ENCODE results near the gene NXN. TPM values are rescaled to one million over a fixed set of nuclear protein-coding genes. Genes with fewer than 3 reads are reported as not detected.
A peak's percentile ranks its signal among the peaks of the same experiment; 100 is the strongest.
"Not testable (repeated sequence)": the region's sequence is repeated elsewhere in the genome, so short reads cannot be mapped to it uniquely, and the experiment has no call there.

NXN gene
- total RNA-seq, 1 donor from 2014 or later: 44.3 TPM

DNA sequence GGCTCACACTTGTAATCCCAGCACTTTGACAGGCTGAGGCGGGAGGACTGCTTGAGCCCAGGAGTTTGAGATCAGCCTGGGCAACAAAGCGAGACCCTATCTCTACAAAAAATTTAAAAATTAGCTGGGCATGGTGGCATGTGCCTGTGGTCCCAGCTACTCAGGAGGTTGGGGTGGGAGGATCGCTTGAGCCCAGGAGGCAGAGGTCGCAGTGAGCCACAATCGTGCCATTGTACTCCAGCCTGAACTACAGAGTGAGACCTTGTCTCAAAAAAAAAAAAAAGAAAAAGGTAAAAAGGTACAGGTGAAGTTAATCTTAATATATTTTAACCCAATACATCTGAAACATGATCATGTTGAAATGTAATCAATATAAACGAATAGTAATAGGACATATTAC, 73.9 kb downstream of the NXN start:
- intact Hi-C loops (cut with DNase I); ATAC-seq; DNase-seq (ENCODE audit: low spot score): not testable (repeated sequence)

DNA sequence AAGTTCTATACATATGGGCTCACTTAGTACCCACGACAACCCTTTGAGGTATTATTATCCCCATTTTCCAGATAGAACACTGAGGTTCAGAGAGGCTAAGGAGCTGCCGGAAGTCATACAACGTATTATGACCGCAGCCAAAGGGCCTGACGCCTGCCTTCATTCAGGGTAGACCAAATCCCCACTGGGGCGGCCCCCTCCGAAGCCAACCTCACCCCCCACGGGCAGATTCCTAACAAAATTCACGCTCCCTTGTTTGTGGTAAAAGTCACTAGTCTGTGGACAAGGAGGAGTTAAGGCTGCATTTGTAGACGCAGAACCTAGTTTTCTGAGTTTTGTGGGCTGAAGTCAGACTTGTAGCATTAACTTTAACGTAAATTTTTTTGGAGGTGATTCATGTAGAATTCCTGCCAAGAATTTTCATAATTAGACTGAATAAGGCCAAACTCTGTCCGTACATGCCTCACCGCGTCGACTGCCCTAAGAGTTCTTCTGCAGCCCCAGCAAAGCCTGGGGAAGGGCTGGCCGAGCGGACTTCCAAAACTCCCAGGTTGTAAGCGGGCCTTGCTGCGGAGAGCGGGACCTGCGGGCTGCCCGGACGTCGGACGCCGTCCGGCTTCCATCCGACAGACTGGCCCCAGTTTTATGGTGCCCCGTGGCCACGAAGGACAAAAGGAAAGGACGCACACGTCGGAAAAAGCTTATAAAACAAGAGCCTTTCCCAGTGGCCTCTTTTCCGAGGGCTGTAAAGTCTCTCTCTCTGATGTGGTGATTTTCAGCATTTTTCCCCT, 75.7 kb downstream of the NXN start:
- DNase-seq (ENCODE audit: low spot score): no peak
- intact Hi-C loops (cut with DNase I): no loop called here
- ATAC-seq: no peak

DNA sequence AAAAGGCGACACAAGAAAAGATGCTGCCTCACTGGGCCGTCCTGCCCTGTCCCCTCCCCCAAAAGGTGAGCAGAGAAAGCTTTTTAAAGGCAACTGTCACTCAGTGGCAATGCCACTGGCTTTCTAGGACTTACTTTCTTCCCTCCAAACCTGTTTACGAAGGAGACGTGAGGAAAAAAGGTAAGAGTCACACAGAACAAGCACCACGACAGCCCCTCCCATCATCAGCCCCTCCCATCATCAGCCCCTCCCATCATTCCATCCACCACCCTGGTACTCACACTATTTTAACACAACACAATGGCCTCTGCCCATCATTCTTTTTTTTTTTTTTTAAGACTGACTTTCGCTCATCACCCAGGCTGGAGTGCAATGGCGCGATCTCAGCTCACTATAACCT, 77.1 kb downstream of the NXN start:
- no peak for DNase-seq (ENCODE audit: low spot score)
- no peak for ATAC-seq
- intact Hi-C loops (cut with DNase I): no loop called here

DNA sequence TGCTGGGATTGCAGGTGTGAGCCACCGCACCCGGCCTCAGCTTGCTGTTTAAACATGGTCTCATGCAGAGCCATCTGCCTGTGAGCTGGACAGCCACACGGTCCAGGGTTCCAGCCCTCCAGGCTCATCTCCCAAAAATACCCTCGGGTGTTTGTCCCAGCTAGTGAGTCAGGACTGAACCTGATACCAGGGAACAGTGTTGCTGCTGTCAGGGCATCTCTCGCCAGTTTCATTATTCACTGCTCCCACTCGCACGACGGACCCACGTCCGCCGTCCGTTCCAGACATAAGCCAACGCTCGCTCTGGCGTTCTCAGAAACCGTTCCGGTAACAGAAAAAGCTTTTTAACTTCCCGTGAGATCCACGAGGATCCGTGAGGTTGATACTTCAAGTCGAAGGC, 77.6 kb downstream of the NXN start:
- intact Hi-C loops (cut with DNase I): no loop called here
- ATAC-seq: peak; percentile 18
- DNase-seq (ENCODE audit: low spot score): no peak

GRCh38 chr17:901191-901950, 78.2 kb downstream of the NXN start:
- intact Hi-C loops (cut with DNase I): no loop called here
- peak; percentile 95 for ATAC-seq
- no peak for DNase-seq (ENCODE audit: low spot score)

DNA sequence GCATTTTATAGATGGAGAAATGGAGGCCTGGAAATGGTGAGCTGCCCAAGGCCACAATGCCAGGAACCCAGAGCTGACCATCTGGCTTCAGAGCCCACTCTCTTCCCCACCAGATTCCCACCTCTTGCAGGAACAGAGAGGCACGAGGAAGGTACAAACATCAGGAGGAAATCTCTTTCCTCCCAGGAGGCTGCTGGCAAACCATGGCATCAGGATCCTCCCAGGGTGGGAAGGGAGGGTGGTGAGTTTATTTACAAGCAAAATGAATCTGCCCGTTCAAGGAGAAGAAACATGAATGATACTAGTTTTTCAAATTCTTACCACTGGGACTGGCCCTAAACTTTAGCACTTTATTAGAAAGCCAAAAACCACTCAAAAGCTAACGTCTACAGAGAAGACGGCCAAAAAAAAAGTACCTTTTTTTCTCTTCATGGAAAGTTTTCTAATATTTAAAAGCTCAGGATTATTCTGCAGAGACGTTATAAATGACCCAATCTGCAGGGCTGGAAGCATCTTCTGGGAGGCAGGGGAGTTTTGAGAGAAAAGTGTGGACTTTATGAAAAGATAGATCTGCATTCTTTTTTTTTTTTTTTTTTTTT, 79.1 kb downstream of the NXN start:
- DNase-seq (ENCODE audit: low spot score): no peak
- intact Hi-C loops (cut with DNase I): no loop called here
- ATAC-seq: peak; percentile 57

DNA sequence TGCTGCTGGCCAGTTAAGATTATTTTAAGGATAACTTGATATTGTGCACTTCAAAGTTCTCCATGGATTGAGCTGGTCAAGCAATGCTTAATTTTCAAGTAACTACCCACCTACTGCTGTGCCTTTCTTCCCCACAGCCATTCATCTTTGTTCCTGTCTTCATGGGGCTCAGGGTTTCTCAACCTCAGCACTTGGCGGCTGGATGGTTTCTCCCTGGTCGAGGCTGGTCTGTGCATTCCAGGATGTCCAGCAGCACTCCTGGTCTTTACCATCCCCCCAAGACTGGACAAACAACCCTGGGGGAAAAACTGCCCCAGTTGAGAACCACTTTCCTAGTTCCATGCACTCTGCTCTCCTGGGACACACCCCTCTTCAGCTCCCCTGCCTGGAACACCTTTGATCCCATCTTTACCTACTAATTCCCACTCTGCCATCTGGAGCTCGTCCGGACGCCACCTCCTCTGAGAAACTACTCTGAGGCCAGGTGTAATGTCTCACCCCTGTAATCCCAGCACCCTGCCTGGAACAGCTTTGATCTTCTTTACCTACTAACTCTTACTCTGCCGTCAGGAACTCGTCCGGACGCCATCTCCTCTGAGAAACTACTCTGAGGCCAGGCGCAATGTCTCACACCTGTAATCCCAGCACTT, 81.5 kb downstream of the NXN start:
- intact Hi-C loops (cut with DNase I): no loop called here
- DNase-seq (ENCODE audit: low spot score) (no peak), ATAC-seq (no peak)

DNA sequence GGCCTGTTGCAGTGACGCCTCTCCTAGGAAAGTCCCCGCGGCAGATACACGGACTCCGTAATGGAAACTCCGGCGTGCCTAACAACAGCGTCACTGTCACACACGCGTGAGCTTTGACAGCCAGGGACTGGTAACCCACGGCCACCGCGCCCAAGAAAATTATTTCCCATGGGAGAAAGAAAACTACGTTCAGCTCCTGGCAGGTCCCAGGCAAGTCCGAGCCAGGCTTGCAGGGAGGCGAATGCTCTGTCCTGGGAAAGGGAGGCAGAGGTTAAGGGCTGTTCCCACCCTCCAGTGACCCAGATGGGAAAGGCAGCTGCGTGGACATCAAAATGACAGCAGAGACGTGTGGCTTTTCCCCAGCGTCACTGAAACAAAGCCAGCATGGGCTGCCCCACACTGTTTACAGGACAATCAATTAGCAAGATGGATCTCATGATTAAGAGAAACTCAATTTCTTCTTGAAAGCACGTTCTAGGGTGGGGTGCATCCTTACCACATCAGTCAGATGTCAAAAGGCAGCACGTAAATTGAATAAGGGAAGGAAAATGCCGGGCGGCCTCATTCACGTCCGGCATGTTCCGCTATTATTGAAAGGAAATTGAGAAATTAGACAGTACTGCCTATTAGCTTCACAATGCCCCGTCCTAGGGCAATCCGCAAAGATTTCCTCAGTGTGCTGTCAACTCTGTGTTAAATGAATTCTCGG, 82.5 kb downstream of the NXN start:
- intact Hi-C loops (cut with DNase I): no loop called here
- ATAC-seq (no peak), DNase-seq (ENCODE audit: low spot score) (no peak)

DNA sequence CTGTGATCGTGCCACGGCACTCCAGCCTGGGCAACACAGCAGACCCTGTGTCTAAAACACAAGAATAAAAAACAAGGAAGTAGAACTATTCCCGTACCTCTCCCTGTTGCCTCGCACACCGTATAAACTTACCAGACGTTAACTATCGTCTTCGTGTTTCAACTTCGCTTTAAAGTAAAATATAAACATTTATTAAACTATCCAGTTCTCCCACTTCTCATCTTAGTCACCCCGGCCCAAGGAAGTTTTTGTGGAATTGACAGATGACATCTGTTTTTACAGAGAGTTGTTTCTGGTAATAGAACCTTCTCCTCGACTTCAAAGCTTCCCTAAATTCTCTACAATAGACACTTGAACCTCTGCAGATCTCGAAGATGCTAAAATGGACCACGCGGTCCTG, 83.1 kb downstream of the NXN start:
- ATAC-seq (no peak), DNase-seq (ENCODE audit: low spot score) (no peak)
- intact Hi-C loops (cut with DNase I): no loop called here

GRCh38 chr17:892958-893357, 86.6 kb downstream of the NXN start:
- ATAC-seq (no peak), DNase-seq (ENCODE audit: low spot score) (no peak)
- intact Hi-C loops (cut with DNase I): no loop called here

GRCh38 chr17:888998-889441, 90.6 kb downstream of the NXN start:
- no peak for DNase-seq (ENCODE audit: low spot score)
- no peak for ATAC-seq
- intact Hi-C loops (cut with DNase I): no loop called here

DNA sequence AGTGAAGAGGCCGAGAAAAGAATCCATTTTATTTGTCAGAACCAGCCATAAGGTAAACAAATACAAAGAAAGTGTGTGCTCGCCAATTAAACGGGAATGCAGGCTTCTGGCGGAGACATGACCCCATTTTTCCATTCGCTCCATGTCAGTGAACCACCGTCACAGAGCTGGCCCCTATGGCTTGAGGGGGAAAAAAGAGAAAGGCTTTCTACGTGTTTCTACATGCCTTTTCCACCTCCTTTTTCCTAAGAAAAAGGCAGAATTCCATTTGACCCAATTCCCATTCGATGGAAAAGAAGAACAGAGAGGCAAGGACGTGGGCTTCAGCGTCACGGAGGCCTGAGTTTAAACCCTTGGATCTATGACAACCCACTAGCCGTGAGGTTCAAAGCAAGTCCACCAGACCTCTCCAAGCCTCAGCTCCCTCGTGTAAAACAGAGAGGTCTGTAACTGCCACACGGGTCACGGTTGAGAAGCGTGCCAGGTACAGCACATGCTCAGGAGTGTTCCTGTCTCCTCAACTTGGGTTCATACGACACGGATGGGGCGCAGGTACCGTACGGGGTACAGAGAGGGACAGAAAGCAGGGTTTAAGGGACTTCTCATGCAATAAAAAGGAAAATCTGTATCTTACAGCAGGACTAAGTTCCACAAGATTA, 91.9 kb downstream of the NXN start:
- intact Hi-C loops (cut with DNase I): no loop called here
- no peak for DNase-seq (ENCODE audit: low spot score)

DNA sequence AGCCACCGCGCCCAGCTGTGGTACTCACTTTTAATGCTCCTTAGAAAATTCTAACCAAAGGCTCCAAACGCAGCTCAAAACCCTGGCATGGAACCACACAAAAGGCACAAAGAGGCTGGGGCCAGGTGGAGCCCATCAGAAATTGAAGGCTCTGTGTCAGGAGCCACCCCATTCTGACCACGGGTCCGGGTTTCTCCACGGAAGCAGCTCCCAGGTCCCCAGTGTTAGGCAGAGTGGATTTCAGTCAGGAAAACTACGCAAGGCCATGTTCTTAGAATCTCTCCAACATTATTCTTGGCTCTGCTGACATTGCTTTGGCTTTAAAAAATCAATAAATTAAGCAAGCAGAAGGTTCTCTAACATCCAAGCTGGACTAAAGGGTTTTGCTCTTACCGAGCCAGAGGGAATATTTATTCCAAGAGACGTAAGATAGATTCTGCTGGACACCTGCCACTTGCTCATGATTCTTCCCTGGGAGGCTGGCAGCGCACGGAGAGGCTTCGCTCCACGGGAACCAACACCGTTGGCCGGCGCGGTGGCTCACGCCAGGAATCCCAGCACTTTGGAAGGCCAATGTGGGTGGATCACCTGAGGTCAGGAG, 93.5 kb downstream of the NXN start:
- DNase-seq (ENCODE audit: low spot score): peak; percentile 87
- ATAC-seq: peak; percentile 87
- intact Hi-C loops (cut with DNase I): no loop called here

More for the DNA sequence above, 91.9 kb downstream of the NXN start:
- peak; percentile 1 for ATAC-seq

DNA sequence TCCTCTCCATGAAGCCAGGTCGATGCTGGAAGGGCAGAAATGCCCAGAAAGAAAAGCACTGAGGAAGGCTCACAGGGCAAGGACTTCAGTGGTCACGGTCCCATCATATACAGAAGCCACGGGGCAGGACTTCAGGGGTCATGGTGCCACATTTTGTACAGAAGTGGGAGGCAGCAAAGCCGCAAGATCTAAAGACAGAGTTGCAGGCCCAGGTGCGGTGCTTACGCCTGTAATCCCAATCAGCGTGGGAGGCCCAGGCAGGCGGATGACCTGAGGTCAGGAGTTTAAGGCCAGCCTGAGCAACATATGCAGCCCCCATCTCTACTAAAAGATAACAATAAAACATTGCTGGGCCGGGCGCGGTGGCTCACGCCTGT, 96.0 kb downstream of the NXN start:
- DNase-seq (ENCODE audit: low spot score) (no peak), ATAC-seq (no peak)
- intact Hi-C loops (cut with DNase I): no loop called here

DNA sequence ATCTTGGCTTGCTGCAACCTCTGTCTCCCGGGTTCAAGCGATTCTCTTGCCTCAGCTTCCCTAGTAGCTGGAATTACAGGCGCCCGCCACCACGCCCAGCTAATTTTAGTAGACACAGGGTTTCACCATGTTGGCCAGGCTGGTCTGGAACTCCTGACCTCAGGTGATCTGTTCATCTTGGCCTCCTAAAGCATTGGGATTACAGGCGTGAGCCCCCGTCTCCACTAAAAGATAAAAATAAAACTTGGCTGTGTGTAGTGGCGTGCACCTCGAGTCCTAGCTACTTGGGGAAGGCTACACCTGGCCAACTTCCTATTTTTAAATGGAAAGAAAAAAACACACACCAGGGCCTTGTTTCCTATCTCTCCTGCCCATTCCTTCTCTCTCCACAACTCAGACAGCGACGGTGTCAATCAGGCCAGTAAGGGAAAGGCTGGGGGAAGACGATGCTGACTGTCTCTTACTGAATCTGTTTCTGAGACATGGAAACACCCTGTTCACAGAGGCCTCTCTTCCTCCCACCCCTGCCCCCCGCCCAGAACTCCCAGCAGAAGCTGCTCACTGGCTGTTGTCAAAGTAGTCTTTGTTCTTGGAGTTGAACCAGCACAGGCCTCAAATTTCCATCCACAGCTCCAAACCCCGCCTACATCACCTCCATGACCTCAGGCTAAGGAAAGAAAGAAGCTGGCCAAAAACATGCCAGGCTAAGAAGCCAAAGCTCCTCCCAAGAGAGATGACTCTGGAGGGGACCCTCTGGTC, 96.6 kb downstream of the NXN start:
- ATAC-seq: peak; percentile 73
- DNase-seq (ENCODE audit: low spot score): peak; percentile 75
- intact Hi-C loops (cut with DNase I): no loop called here

- ATAC-seq: no peak
- no peak for DNase-seq (ENCODE audit: low spot score)
- intact Hi-C loops (cut with DNase I): no loop called here
Observed at GRCh38 chr17:881778-882177, 97.8 kb downstream of the NXN start.

GRCh38 chr17:880443-881269, 98.9 kb downstream of the NXN start:
- intact Hi-C loops (cut with DNase I): no loop called here
- DNase-seq (ENCODE audit: low spot score) (no peak), ATAC-seq (peak; percentile 11)

Data from sciatic nerve (tissue), 2 donors.